Mesothelial cell of epicardium (in vitro differentiated cells): ENCODE data around the gene NFS1. TPM values are rescaled to one million over a fixed set of nuclear protein-coding genes. Genes with fewer than 3 reads are reported as not detected.

Experiments
- DNase-seq, 2 experiments: peaks; one replicate each; pipeline ENCODE4 v3.0.0; 2021; ENCODE audit warnings: low spot score in 2 of 2; ENCODE audit not compliant: unreplicated experiment in 2 of 2
- H3K27ac Mint-ChIP-seq: 2 replicates; pipeline ENCODE4 v1.8.0; 2021; ENCODE audit warnings: mixed read lengths
- H3K27me3 Mint-ChIP-seq: 2 replicates; pipeline ENCODE4 v1.8.0; 2021; ENCODE audit warnings: low read depth, mixed read lengths
- H3K36me3 Mint-ChIP-seq: 2 replicates; pipeline ENCODE4 v1.8.0; 2021; ENCODE audit warnings: mixed read lengths
- H3K4me1 Mint-ChIP-seq: 2 replicates; pipeline ENCODE4 v1.8.0; 2021; ENCODE audit warnings: mixed read lengths
- H3K4me3 Mint-ChIP-seq: 2 replicates; pipeline ENCODE4 v1.8.0; 2021; ENCODE audit warnings: mild to moderate bottlenecking, moderate library complexity, mixed read lengths
- H3K9me3 Mint-ChIP-seq: 2 replicates; pipeline ENCODE4 v1.8.0; 2021; ENCODE audit warnings: mixed read lengths
- CTCF ChIP-seq: fragments of 200-600 bp; sonication (generic); IDR thresholded peaks from one replicate; pipeline ENCODE4 v1.5.0; 2021; ENCODE audit warnings: antibody characterized with exemption; ENCODE audit not compliant: unreplicated experiment
- total RNA-seq: library from RNA; stranded (reverse); gene quantifications from 3 replicates; pipeline ENCODE4 v1.2.1, GENCODE V29; 2021

NFS1 gene
- total RNA-seq, 1 donor from 2014 or later = 18.9 TPM

- DNase-seq = no peak
- Mint-ChIP-seq H3K36me3 (peaks cover 5% of the 10 kb centered on the region), H3K4me3 (peak overlapping the region; percentile 13), H3K27ac (peak overlapping the region; percentile 81), H3K9me3 (no peaks in the 10 kb centered on the region), H3K4me1 (peaks cover 33% of the 10 kb centered on the region), H3K27me3 (no peaks in the 10 kb centered on the region)
- TF ChIP-seq CTCF = no peak
These were observed 33.2 kb downstream of the NFS1 start for GRCh38 chr20:35665949-35666288.

GRCh38 chr20:35664466-35665206 is 34.5 kb downstream of the NFS1 start, which contains the start of the genes CPNE1 and RBM12:
Gene CPNE1 (minus strand): TSS chr20:35664900. CDS start chr20:35632923, 31,977 bp downstream.
Gene RBM12 (minus strand): TSS chr20:35664900. CDS start chr20:35655322, 9,578 bp downstream.
- Mint-ChIP-seq H3K9me3 (no peaks in the 10 kb centered on the region), H3K4me1 (peaks cover 46% of the 10 kb centered on the region), H3K27me3 (no peaks in the 10 kb centered on the region), H3K4me3 (peak within 1 kb of the TSS; percentile 95), H3K36me3 (peaks cover 4% of the 10 kb centered on the region), H3K27ac (peak within 1 kb of the TSS; percentile 100)
- TF ChIP-seq CTCF = no peak
- peak; percentile 86 to 95 for DNase-seq

GRCh38 chr20:35663516-35664465 is 35.4 kb downstream of the NFS1 start:
- no peak for TF ChIP-seq CTCF
- peak in 1 of 2 experiments; percentile 42 for DNase-seq
- peak overlapping the region; percentile 100 for H3K27ac Mint-ChIP-seq
- no peaks in the 10 kb centered on the region for H3K27me3 Mint-ChIP-seq
- H3K9me3 Mint-ChIP-seq = no peaks in the 10 kb centered on the region
- peak overlapping the region; percentile 95 for H3K4me3 Mint-ChIP-seq
- peaks cover 52% of the 10 kb centered on the region for H3K4me1 Mint-ChIP-seq
- H3K36me3 Mint-ChIP-seq = peaks cover 4% of the 10 kb centered on the region

GRCh38 chr20:35662551-35662950 is 36.6 kb downstream of the NFS1 start:
- peak overlapping the region; percentile 86 for H3K27ac Mint-ChIP-seq
- H3K27me3 Mint-ChIP-seq = no peaks in the 10 kb centered on the region

More at GRCh38 chr20:35662551-35662950, 36.6 kb downstream of the NFS1 start:
- DNase-seq = no peak
- Mint-ChIP-seq H3K4me3 (peak overlapping the region; percentile 95), H3K4me1 (peaks cover 52% of the 10 kb centered on the region), H3K36me3 (no peaks in the 10 kb centered on the region), H3K9me3 (no peaks in the 10 kb centered on the region)
- no peak for TF ChIP-seq CTCF
